AML-193 (cell line): ENCODE measurements around the gene FIBP.

Experiments used
- DNase-seq, 2 experiments: peaks; one replicate each; lab custom pipeline; 2025; lab: John Stamatoyannopoulos, UW

The FIBP gene

DNA sequence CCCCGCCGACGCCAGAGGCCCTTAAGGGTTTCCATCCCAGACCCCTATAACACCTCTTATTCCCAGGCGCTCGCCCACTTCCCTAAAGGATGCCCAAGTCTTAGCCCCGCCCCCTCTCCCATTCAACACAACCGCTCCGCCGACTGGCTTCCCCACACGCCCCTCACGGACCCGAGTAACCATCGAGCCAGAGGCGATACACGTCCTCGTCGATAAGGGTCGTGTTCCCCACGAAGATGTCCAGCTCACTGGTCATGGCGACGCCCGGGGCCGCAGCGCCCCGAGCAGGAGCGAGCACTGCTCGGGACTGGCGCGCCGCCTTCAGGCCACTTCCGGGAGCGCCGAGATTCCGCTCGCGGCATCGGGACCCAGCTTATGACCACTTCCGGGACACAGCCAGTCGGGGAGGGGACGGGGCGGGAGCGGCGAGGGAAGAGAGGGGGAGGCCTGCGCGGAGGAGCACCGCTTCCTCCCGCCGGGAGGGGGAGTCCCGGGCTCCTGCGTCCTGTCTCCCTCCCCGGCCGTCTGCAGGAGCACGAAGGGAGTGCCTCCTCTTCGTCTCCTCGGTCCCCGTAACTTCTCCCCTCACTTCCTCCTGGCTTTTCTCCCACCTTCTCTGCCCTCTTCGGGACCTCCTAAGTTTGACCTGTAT is at the start of gene FIBP:
Gene FIBP (minus strand): TSS at position 309 of the 652 bp plus-strand sequence. CDS start 53 bp downstream, at position 256.
- DNase-seq, result peak; percentile 89 to 94

- no peak for DNase-seq
Observed at GRCh38 chr11:65937766-65938165, 49.5 kb upstream of the FIBP start.

DNA sequence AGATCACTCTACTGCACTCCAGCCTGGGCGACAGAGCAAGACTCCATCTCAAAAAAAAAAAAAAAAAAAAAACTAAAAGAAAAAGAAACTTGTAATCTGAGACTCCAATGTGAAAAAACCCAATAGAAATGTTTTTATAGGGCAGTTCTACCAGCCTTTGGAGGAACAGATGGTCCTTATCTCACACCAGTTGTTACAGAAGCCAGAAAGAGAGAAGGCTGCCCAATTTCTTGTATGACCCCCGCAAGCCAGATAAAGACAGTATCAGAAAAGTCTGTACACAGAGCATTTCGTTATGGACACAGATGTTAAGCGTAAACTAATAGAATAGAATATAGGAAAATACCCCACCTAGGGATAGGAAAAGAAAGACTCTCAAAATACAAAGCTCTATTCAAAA is 45.7 kb upstream of the FIBP start:
- DNase-seq, result no peak

GRCh38 chr11:65932558-65932919 is 44.3 kb upstream of the FIBP start:
- no peak for DNase-seq

GRCh38 chr11:65931773-65932557 is 43.7 kb upstream of the FIBP start:
- no peak for DNase-seq

GRCh38 chr11:65928667-65929066 is 40.4 kb upstream of the FIBP start:
- no peak for DNase-seq

- DNase-seq, result peak; percentile 59 to 72
Observed at GRCh38 chr11:65927904-65928397, 39.7 kb upstream of the FIBP start.

GRCh38 chr11:65925397-65925796 is 37.1 kb upstream of the FIBP start:
- no peak for DNase-seq

DNA sequence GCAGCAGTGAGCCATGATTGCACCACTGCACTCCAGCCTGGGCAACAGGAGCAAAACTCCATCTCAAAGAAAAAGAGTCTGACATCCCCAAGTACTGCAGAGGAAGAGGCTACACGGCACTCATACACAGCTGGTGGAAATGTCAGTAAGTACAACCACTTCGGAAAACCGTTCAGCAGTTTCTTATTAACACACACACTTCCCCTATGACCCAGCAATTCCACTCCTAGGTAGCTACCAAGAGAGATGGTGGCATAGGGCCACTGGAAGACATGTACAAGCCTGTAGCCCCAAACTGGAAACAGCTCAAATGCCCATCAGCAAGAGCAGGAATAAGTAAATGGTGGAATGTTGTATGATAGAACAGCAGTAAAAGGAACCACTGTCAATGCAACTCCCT is 34.3 kb upstream of the FIBP start:
- DNase-seq, result no peak

DNA sequence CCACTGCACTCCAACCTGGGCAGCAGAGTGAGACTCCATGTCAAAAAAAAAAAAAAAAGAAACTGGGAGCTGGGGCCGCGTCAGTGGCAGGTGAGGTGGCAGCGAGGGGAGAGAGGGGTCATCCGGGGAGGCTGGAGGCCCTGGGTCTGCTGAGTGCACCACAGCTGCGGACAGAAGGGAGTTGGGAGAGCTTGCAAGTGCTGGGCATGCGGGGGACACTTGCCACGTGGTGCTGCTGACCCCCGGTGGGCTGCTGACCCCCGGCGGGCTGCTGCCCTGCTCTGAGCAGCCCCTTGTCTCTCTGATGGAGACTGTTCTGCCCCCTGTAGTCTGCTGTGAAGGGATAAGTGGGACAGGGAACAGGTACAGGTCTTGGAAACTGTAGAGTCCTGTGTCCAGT is 33.6 kb upstream of the FIBP start:
- no peak for DNase-seq

DNA sequence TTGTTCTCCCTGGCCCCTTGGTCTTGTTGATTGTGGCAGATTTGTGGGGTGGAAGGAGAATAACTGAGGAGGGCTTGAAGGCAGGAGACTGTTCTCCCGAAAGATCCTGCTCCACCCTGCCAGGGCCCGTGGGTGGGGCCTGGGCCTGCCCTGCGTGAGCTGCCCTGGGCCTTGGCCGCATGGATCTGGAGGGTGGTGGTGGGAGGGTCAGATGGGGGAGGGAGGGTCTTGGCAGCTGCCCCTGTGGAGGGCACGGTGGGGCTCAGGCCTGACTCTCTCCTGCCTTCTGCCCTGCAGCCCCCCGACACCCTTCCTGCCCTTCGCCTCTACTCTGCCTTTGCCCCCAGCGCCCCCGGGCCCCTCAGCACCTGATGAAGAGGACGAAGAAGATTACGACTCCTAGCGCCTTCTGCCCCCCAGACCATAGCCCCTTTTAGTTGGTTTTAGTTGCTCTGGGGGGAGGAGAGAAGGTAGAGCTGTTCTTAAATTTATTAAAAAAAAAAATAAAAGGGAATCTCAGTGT is 32.8 kb upstream of the FIBP start:
- DNase-seq, result no peak

DNA sequence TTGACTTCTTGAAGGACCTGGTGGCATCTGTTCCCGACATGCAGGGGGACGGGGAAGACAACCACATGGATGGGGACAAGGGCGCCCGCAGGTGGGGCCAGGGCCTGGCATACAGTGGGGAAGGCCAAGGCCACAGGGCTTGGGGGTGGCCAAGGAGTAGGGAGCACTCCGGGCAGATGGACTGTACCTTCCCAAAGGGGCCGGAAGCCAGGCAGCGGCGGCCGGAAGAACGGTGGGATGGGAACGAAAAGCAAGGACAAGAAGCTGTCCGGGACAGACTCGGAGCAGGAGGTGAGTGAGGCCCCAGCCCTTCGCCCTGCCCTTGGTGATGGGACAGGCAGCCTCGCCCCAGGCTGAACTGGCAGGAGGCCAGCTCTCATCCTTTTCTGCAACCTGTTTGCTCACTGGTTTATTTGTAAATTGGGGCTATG is 32.1 kb upstream of the FIBP start:
- no peak for DNase-seq

DNA sequence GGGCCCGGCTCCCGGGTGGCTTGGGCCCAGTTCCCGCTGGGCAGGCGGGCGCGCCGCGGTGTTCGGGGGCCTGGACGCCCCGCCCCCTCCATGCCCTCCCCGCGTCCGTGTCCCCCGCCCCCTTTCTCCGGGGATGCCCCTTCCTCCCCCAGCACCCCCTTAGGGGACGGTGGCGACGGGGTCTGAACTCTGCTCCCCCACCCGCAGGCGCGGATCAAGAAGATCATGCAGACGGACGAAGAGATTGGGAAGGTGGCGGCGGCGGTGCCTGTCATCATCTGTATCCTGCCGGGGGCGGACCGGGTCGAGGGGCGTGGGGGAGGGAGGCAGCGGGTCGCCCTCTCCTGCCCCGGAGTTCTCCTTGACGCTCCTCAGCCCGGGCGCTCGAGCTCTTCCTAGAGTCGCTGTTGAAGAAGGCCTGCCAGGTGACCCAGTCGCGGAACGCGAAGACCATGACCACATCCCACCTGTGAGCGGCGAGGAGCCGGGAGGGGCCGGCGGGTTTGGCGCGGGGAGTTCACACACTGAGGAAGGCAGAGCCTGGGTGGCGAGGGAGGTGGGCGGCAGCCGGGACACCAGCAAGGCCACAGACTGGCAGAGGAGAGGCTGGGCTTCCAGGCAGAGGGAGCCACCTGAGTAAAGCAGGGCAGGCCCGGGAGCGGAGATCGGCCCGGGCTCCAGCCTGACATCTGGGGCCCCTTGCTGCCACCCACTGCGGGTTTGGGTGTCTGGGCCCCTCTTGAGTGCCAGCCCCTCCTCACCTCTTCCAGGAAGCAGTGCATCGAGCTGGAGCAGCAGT is 31.5 kb upstream of the FIBP start:
- DNase-seq, result no peak

DNA sequence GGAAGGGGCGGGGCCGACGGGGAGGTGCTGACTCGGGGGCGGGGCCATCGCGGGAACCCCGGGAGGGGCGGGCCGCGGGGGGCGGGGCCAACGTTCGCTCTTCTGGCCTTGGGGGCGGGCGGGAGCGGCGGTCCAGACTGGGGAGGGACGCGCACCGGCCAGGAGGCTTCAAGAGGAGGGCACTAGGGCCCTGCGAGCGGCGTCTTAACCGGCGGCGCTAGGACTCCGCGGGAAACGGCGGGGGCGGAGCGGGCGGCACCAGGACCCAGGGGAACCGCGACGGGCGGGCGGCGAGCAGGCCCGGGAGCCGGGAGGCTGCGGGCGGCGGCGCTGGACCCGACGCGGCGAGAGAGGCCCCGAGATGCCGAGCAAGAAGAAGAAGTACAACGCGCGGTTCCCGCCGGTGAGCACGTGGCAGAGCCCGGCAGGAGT is 30.9 kb upstream of the FIBP start, which contains the start of gene DRAP1:
Gene DRAP1 (plus strand): TSS at position 286 of the 432 bp plus-strand sequence. CDS start 76 bp downstream, at position 362.
- peak; percentile 95 to 96 for DNase-seq

DNA sequence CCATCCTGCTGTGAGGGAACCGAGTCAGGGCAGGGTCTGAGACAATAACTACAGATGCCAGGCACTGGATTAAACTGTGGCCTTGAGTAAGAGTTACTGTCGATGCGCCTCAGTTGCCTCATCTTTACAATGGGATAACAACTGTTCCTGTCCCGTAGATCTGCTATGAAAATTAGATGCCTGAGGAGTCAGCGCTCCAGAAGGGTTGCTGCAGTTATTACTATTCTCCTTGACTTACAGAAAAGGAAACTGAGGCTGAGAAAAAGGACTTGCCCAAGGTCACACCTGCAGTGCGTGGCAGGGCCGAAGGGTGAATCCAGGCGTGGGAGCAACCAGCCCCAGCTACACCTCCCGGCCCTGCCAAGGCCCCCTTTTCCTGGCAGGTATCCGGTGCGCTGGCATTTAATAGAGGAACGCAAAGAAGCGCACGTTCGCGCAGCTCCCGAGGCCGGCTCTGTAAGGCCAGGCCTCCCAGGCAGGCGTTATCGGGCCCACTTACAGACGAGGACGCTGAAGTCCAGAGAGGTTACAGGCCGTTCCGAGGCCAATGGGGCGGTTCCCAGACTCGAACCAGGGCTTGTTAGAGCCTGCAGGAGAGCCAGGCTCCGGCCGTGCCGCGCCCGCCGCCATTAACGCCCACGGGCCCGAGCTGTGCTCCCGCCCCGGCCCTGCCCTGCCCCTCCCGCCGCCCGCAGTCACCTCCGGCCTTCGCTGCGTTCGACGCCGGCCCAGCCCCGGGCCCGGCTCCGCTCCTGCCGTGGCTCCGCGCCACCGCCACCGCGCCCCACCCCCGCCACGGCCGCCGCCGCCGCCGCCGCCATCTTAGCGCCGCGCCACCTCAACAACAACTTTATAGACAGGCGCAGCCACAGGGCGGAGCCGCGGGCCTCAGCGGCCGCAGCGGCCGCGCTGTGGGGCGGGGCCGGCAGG is 30.2 kb upstream of the FIBP start, which contains the start of gene C11orf68:
Gene C11orf68 (minus strand): TSS at position 852 of the 930 bp plus-strand sequence. CDS start 31 bp downstream, at position 821.
- DNase-seq, result no peak

DNA sequence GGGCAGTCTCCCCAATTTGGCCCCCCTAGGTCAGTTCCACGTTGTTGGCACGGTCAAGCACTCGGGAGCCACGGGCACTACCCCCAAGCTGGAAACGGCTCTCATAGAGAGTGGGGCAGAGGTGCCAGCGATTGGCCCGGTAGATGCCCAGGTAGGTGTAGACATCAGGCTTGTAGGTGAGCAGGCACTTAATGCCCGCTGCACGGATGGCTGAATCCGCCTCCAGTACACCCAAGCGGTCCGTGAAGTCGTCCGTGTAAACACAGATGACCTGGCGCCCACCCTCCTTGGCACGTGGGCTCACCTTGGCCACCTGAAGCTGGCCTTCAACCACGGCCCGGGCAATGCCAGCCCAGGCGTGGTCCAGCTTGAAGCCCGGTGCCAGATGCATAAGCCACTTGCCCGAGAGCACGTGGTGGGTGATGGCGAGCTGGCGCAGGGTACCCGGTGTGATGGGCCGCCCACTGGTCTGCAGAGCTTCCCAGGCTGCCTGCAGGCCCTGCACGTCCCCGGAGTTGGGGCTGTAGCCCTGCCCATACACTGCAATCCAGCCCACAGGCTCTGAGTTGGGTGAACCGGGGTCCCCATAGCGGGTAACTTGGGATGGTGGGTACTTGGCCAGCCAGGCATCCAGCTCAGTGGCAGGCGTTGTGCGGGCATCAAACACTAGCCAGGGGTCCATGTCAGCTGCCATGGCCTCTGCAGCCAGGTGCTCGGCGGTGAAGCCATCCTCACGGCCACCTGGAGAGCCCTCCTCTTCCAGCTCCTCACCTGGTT is 29.4 kb upstream of the FIBP start:
- no peak for DNase-seq

DNA sequence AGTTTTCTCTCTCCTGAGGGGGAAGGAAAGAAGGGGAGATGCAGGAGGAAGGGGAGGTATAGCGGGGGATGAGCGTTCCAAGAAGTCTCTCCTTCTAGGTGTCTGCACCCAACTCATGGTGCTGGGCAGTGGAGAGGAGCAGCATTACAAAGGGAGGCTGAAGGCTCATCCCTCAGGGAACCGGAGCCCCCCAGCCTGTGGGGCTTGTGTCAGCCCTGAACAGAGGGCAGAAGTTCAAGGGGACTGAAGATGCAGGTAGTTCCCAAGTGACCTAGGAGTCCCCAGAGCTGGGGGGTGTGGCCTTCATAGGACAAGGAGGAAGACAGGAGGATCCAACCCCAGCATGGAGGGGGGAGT is 28.8 kb upstream of the FIBP start:
- no peak for DNase-seq

GRCh38 chr11:65916391-65916790 is 28.1 kb upstream of the FIBP start:
- DNase-seq, result no peak

GRCh38 chr11:65915821-65916251 is 27.6 kb upstream of the FIBP start:
- DNase-seq, result no peak
